SK-N-SH treated with all-trans-retinoic acid at 6 μM for 48 hours (cell line): ENCODE measurements around the gene ALDH8A1.

Source experiments
- ARNTL ChIP-seq: fragments of 450-650 bp; formaldehyde crosslinking; IDR thresholded peaks from 2 replicates; pipeline ENCODE4 v1.5.0; 2020; ENCODE audit warnings: low read depth, mild to moderate bottlenecking, moderate library complexity, borderline replicate concordance
- BACH2 ChIP-seq: fragments of 250-450 bp; sonication (Bioruptor Pico); IDR thresholded peaks from 2 replicates; pipeline ENCODE4 v1.9.0; 2021; ENCODE audit warnings: mild to moderate bottlenecking, borderline replicate concordance
- RARB ChIP-seq: fragments of 250-450 bp; sonication (Bioruptor Pico); IDR thresholded peaks from 2 replicates; pipeline ENCODE4 v1.8.0; 2021; ENCODE audit warnings: mild to moderate bottlenecking, moderate library complexity
- ZFP3 ChIP-seq: fragments of 250-450 bp; sonication (Bioruptor Pico); IDR thresholded peaks from 2 replicates; pipeline ENCODE4 v1.5.0; 2020; ENCODE audit warnings: mild to moderate bottlenecking, moderate library complexity
- ZFP30 ChIP-seq: fragments of 450-650 bp; formaldehyde crosslinking; IDR thresholded peaks from 2 replicates; pipeline ENCODE4 v1.5.0; 2022; ENCODE audit warnings: mild to moderate bottlenecking, moderate library complexity
- ZNF70 ChIP-seq: fragments of 450-650 bp; formaldehyde crosslinking; IDR thresholded peaks from 2 replicates; pipeline ENCODE4 v1.5.0; 2020; ENCODE audit warnings: mild to moderate bottlenecking, moderate library complexity

GRCh38 chr6:134878136-134878535 lies 71.8 kb downstream of the ALDH8A1 start:
- TF ChIP-seq ZFP3 (no peak), BACH2 (no peak), ARNTL (CRISPR knock-in tag) (no peak), ZNF70 (CRISPR knock-in tag) (no peak), RARB (CRISPR knock-in tag) (no peak), ZFP30 (no peak)
